GM12872 (cell line): Measurements from ENCODE around the gene ATG13.

Experiments used
- TF ChIP-seq, protein P1 (sequence below): IDR thresholded peaks from 3 replicates; pipeline ENCODE4 v1.5.1; 2011; ENCODE audit warnings: low read depth, mild to moderate bottlenecking, low read length, moderate library complexity; ENCODE audit not compliant: insufficient read depth

The ATG13 gene

DNA sequence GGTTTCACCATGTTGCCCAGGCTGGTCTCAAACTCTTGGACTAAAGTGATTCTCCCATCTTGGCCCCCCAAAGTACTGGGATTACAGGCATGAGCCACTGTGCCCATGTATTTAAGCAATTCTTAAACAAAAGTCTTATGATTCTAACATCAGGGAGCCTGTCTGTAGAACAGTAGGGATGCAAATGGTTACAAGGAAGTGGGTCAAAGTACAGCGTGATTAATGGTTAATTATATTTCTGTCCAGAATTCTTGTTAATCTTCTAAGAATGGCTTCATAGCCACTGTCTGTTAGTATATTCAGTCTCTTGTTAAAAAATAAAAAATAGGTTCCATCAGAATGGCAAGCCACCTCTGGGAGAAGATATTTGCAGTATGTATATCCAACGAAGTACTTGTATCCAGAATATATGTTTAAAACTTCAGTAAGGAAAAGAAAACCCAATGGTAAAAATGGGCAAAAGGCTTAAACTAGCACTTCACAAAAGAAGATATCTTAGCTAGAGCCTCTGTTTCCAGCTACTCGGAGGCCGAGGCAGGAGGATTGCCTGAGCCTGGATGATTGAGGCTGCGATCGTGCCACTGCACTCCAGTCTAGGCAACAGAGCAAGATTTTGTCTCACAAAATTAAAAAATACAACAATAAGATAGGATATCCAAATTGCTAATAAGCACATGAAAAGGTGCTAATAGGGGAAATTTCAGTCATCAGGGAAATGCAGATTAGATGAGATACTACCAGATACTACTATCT is 22.9 kb downstream of the ATG13 start:
- TF ChIP-seq, protein P1, sequence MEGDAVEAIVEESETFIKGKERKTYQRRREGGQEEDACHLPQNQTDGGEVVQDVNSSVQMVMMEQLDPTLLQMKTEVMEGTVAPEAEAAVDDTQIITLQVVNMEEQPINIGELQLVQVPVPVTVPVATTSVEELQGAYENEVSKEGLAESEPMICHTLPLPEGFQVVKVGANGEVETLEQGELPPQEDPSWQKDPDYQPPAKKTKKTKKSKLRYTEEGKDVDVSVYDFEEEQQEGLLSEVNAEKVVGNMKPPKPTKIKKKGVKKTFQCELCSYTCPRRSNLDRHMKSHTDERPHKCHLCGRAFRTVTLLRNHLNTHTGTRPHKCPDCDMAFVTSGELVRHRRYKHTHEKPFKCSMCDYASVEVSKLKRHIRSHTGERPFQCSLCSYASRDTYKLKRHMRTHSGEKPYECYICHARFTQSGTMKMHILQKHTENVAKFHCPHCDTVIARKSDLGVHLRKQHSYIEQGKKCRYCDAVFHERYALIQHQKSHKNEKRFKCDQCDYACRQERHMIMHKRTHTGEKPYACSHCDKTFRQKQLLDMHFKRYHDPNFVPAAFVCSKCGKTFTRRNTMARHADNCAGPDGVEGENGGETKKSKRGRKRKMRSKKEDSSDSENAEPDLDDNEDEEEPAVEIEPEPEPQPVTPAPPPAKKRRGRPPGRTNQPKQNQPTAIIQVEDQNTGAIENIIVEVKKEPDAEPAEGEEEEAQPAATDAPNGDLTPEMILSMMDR = no peak

DNA sequence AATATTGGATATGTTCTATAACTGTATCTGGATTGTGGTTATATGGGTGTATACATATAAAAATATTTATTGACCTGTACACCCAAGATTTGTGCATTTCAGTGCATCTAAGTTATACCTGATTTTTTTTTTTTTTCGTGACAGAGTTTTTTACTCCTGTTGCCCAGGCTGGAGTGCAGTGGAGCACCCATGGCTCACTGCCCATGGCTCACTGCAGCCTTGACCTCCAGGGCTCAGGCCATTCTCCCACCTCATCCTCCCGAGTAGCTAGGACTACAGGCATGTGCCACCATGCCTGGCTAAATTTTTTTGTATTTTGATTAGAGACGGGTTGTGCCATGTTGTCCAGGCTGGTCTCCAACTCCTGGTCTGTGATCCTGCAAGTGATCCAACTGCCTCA is 24.3 kb downstream of the ATG13 start:
- TF ChIP-seq, protein P1 = no peak

DNA sequence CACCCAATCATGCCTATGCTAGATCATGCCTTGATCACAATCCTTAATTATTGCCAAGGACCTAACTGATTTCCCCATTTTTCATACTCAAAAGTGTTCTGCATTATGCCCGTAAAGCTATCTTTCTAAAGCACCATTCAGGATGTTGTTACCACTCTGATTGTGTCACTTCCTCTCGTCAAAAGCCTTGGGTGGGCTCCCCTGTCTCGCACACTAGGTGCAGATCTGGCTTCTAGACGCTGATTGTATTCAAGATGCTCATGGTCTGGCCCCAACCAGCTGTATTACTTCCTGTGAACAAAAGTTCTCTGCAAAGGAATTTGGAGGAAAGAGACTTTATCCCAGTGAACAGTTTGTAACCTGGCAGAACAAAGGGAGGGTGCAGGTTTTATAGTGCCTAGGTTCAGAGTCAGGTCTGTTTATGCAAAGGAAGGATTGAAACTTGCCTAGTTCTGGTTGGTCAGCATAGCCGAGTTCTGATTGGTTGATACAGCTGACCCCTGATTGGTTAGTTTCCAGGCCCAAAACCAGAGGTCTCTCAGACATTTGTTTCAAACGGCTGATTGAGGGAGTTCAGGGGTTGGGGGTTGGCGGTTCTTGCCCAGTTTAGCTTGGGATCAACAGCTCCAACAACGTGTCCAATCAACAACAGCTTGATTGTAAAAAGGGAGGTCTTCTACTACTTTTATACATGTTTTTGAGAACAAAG is 25.4 kb downstream of the ATG13 start:
- TF ChIP-seq, protein P1 = no peak

DNA sequence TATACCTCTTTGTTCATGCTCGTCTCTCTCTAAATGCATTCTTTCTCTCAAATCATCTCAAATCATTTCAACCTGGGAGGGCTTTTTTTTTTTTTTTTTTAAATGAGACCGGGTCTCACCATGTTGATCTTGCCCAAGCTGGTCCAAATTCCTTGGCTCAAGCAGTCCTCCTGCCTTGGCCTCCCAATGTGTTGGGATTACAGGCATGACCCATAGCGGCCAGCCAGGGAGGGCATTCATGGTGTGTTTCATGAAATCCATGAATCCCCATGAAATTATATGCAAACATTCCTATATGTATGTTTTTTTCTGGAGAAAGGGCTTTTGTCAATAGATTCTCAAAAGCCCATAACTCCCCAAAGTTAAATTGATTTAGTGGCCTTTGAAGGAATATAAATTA is 26.2 kb downstream of the ATG13 start:
- TF ChIP-seq, protein P1 = no peak

DNA sequence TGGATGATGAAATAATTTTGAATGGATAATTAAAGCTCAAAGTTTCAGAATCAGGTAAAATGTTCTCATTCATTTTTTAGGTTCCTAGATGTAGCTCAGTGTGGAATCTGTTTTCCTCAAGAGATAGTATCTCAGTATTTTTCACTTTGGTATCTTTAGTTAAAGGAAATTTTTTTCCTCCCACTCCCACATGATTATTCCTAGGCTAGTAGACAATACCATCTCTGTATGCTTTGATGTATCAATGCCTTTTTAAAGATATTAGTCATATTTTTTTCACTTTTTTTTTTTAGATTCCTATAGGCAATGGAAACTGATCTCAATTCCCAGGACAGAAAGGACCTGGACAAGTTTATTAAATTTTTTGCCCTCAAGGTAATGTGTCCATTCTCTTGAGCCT is 26.6 kb downstream of the ATG13 start:
- TF ChIP-seq, protein P1 = no peak

DNA sequence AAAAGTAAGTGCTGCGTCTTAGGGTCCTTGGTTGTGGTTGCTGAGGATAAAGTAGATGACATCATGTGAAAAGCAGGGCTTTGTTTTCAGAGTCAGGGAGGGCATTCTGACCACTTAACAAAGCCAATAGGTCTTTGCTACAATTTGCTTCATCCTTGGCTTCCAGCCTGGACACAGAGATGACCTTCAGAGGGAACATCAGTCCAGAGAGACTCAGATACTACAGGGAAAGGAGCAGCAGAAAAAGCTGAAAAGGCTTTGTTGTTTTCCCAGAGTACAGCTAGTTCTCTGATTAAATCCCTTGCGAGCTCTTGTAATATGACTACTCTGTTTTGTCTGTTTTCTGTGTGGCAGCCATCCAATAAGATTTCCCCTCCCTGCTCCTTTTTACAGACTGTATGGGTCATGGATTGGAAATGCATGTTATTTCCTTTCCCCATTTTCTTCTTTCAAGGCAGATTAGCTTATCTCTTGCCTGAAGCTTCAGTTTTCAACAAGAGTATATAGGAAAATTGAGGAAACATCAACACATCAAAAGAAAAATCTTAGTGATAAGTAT is 31.9 kb downstream of the ATG13 start:
- TF ChIP-seq, protein P1 = no peak

DNA sequence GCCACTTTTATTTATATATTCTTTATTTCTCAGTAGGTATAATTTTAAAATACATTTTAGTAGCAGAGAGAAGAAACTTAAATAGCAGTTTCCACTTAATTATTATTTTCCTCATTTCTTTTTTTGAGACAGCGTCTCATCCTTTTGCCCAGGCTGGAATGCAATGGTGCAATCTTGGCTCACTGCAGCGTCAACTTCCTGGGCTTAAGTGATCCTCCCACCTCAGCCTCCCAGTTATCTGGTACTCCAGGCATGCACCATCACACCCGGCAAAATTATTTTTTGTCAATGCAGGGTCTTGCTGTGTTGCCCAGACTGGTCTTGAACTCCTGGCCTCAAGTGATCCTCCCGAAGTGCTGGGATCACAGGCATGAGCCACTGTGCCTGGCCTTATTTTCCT is 38.3 kb downstream of the ATG13 start:
- TF ChIP-seq, protein P1 = no peak
